ENCODE data around the gene PRPSAP1. TPM values are rescaled to one million over a fixed set of nuclear protein-coding genes. Genes with fewer than 3 reads are reported as not detected.

PRPSAP1 gene
- total RNA-seq, 2 experiments from 2014 or later: 53.3 to 111 TPM

- Histone ChIP-seq H2AFZ (ENCODE audit: low read length) (no peak overlapping the region), H3K4me2 (ENCODE audit: low read length) (peak overlapping the region; percentile 87), H3K36me3 (ENCODE audit: insufficient read depth, low read length) (peaks cover 26% of the 10 kb centered on the region), H3K9me2 (ENCODE audit: insufficient read depth, low read length) (no peaks in the 10 kb centered on the region), H4K20me1 (ENCODE audit: insufficient read depth, low read length) (no peaks in the 10 kb centered on the region), H3K4me1 (ENCODE audit: insufficient read depth, low read length, poor library complexity, severe bottlenecking) (peaks cover 87% of the 10 kb centered on the region), H3K9me3 (ENCODE audit: low read length) (no peaks in the 10 kb centered on the region), H3K4me3 (ENCODE audit: low read depth, low read length, poor library complexity, severe bottlenecking) (peak overlapping the region; percentile 89), H3K79me2 (ENCODE audit: insufficient read depth, low read depth, low read length) (peaks cover 44% of the 10 kb centered on the region), H3K27ac (ENCODE audit: low read depth, low read length, poor library complexity, severe bottlenecking) (peak overlapping the region; percentile 85)
- BruUV-seq (replicated peaks): no TSS peak
- TF ChIP-seq EZH2phosphoT487 (IDR thresholded peaks at IDR 0.05; ENCODE audit: borderline replicate concordance, low read depth, low read length) (no peak), CTCF (conservative IDR thresholded peaks at IDR 0.05; ENCODE audit: low read length) (no peak)
- ChIA-PET CTCF (ENCODE audit: unreplicated experiment) (interaction anchor here (1.1 to 1.6 kb wide), 3 partner anchors 8 to 124 kb away, joined by 3 read pairs; no protein-coding TSS in a partner anchor), POLR2A (interaction anchor here (0.5 to 7.6 kb wide), 5 partner anchors 8 to 509 kb away, joined by 3 to 72 read pairs (median 3); partner anchors contain the start of gene UBALD2)
- intact Hi-C loops (cut with micrococcal nuclease; ENCODE audit: unreplicated experiment): no loop called here
- peak; percentile 57 for DNase-seq (ENCODE audit: low spot score)
These were observed 83.6 kb downstream of the PRPSAP1 start for GRCh38 chr17:76270127-76270592.

DNA sequence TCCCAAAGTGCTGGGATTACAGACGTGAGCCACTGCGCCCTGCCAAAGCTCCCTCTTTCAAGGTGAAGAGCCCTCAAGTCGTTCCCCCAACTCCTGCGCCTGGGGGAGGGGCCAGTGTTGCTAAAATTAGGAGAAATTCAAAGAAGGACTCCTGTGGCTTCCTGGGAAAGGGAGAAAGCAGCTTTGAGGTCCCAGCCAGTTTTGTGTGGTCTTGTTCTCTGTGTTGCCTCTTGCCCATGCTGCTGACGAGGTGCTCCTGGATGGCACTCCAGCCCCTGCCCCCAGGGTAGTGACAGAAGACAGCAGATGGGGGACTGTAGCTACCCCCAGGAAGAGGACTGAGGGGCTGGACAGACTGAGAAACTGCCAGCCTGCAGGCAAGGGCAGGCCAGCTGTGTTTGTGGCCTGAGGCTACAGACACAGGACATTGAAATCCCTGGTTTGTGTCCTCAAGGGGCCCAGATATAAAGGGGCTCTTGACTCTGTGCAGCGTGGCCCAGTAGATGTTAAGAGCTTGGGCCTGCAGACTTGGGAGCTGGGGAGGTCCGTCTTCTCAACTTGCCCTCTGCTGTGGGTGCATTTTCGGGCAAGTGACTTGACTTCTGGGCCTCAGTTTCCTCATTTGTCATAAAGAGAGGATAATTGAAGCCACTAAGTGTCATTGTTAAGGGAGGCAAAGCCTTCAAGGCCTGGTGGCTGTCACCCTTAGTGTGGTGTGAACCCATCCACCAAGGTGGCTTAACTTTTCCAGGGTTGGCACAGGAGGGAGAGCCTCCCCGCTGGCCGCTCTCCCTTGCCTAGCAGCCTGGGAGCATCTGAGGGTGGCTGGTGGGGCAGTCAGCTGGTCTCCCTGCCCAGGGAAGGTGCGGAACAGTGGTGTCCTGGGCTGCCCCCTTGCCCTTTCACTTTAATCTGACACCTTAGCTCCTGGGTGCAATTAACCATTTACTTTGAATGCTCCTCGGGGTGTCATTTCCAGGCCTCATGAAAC, 84.4 kb downstream of the PRPSAP1 start:
- Histone ChIP-seq H3K9me3 (ENCODE audit: low read length) (no peaks in the 10 kb centered on the region), H3K9me2 (ENCODE audit: insufficient read depth, low read length) (no peaks in the 10 kb centered on the region), H3K36me3 (ENCODE audit: insufficient read depth, low read length) (peaks cover 26% of the 10 kb centered on the region), H3K4me2 (ENCODE audit: low read length) (peak overlapping the region; percentile 87), H4K20me1 (ENCODE audit: insufficient read depth, low read length) (no peaks in the 10 kb centered on the region), H3K27ac (ENCODE audit: low read depth, low read length, poor library complexity, severe bottlenecking) (peak overlapping the region; percentile 85), H3K4me3 (ENCODE audit: low read depth, low read length, poor library complexity, severe bottlenecking) (peak overlapping the region; percentile 89), H2AFZ (ENCODE audit: low read length) (no peak overlapping the region), H3K79me2 (ENCODE audit: insufficient read depth, low read depth, low read length) (peaks cover 44% of the 10 kb centered on the region), H3K4me1 (ENCODE audit: insufficient read depth, low read length, poor library complexity, severe bottlenecking) (peaks cover 83% of the 10 kb centered on the region)
- intact Hi-C loops (cut with micrococcal nuclease; ENCODE audit: unreplicated experiment): loop anchor here (5.0 to 10.0 kb wide), 7 partner anchors 226 to 1196 kb away; partner anchors contain the start of genes JMJD6, METTL23, MRPL38 and RECQL5
- BruUV-seq (replicated peaks): no TSS peak
- ChIA-PET CTCF (ENCODE audit: unreplicated experiment) (interaction anchor here (0.6 to 1.6 kb wide), 4 partner anchors 9 to 123 kb away, joined by 3 to 5 read pairs (median 3); no protein-coding TSS in a partner anchor), POLR2A (interaction anchor here (0.6 to 7.6 kb wide), 8 partner anchors 7 to 890 kb away, joined by 3 to 72 read pairs (median 4); partner anchors contain the start of gene UBALD2)
- peak; percentile 45 for DNase-seq (ENCODE audit: low spot score)
- TF ChIP-seq CTCF (conservative IDR thresholded peaks at IDR 0.05; ENCODE audit: low read length) (no peak), EZH2phosphoT487 (IDR thresholded peaks at IDR 0.05; ENCODE audit: borderline replicate concordance, low read depth, low read length) (no peak)
